Stimulated activated CD8-positive, alpha-beta memory T cell treated with anti-CD3 and anti-CD28 coated beads, Interleukin-4, amount 100 ng/mL, for 1 hour (primary cell): ENCODE data around the gene TEDC2.
A peak's percentile ranks its signal among the peaks of the same experiment; 100 is the strongest.

Source experiments
- DNase-seq, 2 donors: peaks; one replicate each; pipeline ENCODE4 v3.0.0-alpha.2; 2020; ENCODE audit warnings: low read depth in 2 of 2, low spot score in 1 of 2

Gene TEDC2

GRCh38 chr16:2494616-2495015, 34.7 kb downstream of the TEDC2 start:
- no peak for DNase-seq

DNA sequence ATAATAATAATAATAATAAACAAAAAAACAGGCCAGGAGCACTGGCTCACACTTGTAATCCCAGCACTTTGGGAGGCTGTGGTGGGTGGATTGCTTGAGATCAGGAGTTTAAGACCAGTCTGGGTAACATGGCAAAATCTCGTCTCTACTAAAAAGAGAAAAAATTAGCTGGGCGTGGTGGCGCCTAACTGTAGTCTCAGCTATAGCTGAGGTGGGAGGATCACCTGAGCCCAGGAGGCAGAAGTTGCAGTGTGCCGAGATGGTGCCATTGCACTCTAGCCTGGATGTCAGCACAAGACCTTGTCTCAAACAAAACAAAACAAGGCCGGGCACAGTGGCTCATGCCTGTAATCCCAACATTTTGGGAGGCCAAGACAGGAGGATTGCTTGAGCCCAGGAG, 35.1 kb downstream of the TEDC2 start:
- no peak for DNase-seq

GRCh38 chr16:2496223-2497115, 36.6 kb downstream of the TEDC2 start:
- no peak for DNase-seq

- DNase-seq = no peak
Measured at GRCh38 chr16:2497116-2497630, 37.3 kb downstream of the TEDC2 start.

DNA sequence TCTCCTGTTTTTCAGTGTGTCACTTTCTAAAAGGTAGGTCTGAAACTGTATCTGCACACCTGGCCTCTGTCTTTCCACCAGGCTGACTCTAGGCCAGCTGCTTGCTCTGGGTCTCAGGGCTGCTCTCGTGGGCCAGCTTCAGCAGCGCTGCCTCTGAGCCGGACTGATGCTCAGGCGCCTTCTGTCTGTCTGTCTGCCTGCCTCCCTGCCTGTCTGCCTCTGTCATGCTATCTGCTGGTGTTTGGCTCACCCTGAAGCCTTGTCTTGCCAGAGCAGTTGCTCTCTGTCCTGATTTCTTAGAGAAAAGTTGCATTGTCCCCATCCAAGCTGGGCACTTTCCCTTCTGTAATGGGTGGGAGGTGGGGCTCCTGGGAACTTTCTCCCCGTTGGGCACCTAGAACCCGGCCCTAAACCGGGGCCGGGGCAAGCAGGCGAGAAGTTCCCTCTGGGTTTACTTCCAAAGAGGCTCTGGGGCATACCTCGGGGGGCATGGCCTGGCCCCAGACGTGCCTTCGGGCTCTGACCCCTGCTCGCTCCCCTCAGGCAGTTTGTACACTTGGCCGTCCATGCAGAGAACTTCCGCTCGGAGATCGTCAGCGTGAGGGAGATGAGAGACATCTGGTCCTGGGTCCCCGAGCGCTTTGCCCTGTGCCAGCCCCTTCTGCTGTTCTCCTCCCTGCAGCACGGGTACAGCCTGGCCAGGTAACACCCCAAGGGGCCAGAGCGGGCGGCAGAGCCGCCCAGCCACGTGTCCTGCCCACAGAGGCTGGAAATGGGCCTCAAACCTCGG, 38.0 kb downstream of the TEDC2 start:
- no peak for DNase-seq

- DNase-seq = no peak
Measured at GRCh38 chr16:2498531-2499253, 38.8 kb downstream of the TEDC2 start.

DNA sequence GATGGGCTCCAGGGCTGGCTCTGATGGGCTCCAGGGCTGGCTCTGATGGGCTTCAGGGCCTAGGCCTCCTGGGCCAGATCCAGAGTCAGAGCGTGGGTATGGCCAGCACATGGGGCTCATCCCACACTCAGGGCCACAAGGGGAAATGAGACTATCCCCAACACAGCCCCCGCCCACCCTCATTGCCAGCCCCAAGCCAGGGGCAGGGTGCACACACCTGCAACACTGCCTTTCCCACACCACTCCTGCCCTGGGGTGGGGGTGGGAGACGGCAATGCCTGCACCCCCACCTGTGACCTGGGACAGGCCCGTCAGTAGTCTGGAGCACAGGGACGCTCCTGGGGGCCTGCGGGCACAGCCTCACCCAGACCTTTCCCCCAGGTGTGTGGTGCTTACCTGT, 39.5 kb downstream of the TEDC2 start:
- no peak for DNase-seq

- DNase-seq = no peak
Measured at GRCh38 chr16:2499890-2500429, 40.1 kb downstream of the TEDC2 start.

- DNase-seq = no peak
Measured at GRCh38 chr16:2500430-2500917, 40.6 kb downstream of the TEDC2 start.

GRCh38 chr16:2500918-2501750, 41.2 kb downstream of the TEDC2 start:
- DNase-seq = peak in 1 of 2 donors; percentile 62

GRCh38 chr16:2501946-2502895, 42.3 kb downstream of the TEDC2 start:
- no peak for DNase-seq

GRCh38 chr16:2505695-2506094, 45.8 kb downstream of the TEDC2 start:
- DNase-seq = no peak

GRCh38 chr16:2507052-2507659, 47.2 kb downstream of the TEDC2 start:
- DNase-seq = no peak

DNA sequence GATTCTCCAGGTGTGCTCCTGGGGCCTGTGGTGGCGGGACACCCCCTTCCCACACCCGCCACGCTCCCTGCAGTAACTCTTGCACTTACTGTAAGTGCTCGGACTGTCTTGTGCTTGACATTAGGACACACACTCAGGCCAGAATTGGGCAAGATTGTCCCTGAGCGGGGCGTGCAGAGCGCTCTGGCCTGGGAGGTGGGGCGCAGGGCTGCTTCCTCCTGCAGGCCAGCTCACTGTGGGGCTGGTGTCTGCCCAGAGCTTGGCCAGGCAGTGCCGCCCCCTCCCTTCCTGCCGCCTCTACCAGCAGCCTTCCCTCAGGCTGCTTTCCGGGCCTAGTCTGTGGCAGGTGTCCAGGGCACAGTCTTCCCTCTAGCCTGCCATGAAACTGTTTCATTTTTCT, 47.8 kb downstream of the TEDC2 start:
- no peak for DNase-seq

- DNase-seq = no peak
Measured at GRCh38 chr16:2508722-2509400, 49.0 kb downstream of the TEDC2 start.

DNA sequence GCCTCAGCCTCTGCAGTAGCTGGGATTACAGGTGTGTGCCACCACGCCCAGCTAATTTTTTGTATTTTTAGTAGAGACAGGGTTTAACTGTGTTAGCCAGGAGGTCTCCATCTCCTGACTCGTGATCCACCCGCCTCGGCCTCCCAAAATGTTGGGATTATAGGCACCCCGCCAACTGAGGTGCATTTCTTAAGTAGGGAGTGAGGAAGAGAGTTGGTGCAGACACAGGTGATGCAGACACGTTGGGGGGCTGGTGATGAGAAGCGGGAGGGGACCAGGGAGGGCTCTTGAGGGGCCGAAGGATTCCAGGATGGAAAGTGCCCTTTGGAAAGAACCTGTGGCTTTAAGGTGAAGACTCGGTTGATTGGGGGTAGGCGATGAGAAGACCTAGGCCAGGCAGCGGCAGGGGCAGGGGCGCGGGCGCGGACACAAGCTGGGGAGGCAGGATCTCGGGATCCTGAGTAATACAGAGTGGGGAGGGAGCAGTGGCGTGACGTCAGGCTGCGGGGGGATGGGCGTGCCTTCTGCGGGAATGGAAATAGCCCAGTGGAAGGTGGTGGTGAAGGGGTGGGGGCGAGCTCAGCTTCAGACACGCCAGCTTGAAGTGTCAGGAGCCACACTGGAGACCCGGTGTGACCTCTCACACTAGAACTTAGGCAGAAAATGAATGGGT, 51.4 kb downstream of the TEDC2 start:
- DNase-seq = no peak

GRCh38 chr16:2511996-2512734, 52.3 kb downstream of the TEDC2 start:
- DNase-seq = no peak
